GM18907 (cell line): ENCODE results near the gene FIGLA.

Source experiments
- ATAC-seq: cut with Tn5 transposase; IDR thresholded peaks from one replicate; pipeline ENCODE4 v1.9.1; 2021; ENCODE audit warnings: mild to moderate bottlenecking, moderate library complexity; ENCODE audit not compliant: unreplicated experiment

FIGLA gene

GRCh38 chr2:70790136-70790828, at the start of gene FIGLA:
TSS of gene FIGLA (minus strand) at chr2:70790643. CDS start at chr2:70790638, 5 bp downstream.
- no peak for ATAC-seq

GRCh38 chr2:70837980-70838925, 47.8 kb upstream of the FIGLA start:
- no peak for ATAC-seq

DNA sequence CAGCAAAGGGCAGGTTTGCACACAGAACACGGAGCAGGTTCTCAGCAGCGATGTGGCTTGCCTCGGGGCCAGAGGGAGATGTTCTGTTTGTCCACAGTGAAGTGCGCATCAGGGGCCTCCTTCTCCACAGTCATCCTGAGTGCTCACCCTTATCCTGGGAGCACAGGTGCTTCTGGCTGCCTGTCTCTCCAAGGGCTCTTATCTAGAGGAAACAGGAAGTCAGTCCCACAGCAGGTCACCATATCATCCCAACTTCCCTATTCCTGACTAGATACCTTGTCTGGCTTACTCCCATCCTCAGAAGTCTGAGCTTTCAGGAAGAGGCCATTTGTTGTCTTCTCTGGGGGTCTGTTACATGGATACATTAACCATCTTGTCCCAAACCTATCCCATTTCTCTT, 45.2 kb upstream of the FIGLA start, which contains the start of gene CD207:
CD207 (minus strand) TSS at position 174 of the 400 bp plus-strand sequence; CDS start at position 134, 40 bp downstream.
- ATAC-seq: no peak

DNA sequence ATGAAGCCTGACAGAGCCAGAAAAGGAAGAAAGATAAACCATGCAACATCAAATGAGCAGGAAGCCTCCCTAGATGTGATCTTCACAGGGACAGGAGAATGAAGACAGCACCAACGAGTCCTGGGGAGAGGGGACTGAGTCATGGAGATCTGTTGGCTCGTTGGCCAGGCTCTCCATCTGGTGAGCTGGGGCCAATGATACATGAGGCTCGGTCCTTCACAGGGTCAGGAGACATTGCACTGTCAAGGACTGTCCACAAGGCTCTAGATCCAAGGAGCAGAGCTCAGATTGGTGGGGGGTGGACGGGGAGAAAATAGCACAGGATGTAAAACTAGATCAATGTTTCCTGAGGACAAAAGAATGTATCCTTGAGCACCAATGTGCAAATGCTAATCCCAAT, 44.4 kb upstream of the FIGLA start:
- no peak for ATAC-seq

DNA sequence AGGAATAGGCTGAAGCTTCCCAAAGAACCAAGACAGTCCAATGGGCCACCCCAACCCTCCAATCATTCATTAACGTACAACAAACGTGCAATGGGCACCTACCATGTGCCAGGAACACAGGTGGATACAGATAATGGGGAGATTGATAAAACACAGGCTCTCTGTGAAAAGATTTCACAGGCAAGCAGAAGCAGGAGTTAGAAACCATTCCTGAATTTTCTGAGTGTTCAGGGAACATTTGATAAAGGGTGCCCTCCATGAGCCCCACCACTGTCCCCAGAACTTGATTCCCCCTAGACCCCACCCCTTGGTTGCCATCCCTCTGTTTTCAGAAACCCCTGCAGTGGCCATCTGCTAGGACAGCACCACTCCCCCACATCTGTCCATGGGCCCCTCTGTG, 43.7 kb upstream of the FIGLA start:
- ATAC-seq: no peak

DNA sequence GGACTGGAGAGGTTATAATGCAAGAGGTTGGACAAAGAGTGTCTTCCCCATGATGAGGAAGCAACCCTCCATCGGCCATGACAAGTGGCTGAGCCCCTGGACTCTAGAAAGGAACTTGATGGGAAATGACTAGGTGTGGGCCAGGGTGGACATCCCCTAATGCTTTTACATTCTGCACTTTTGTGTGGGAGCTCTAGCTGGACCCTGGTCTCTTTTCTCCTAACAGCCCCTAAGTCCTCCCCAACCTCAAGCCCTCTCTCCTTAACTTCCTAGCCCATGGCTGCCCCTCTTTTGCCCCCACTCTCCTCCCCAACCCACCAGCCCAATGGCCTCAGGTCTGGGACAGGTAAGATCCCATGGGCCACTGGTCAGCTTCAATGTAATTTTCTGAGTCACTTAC, 42.8 kb upstream of the FIGLA start:
- ATAC-seq: no peak

DNA sequence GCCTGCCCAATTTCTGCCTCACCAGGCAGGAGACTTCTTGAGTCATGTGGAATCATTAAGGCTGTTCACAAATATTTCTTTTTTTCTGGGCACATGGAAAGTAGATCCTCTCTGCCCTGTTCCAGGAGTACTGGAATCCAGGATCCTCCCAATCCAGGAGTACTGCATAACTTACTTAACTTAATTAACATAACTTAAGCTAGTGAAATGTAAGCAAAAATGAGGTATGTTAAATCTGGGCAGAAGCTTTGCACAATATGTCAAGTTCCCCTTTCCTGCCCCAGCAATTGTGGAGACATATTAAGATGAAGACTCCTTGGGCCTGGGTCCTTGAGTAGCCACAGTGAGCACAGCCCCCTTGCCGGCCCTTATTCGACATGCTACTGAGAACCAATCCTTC, 41.9 kb upstream of the FIGLA start:
- ATAC-seq: no peak

- ATAC-seq: no peak
These were observed 41.4 kb upstream of the FIGLA start for GRCh38 chr2:70831861-70832260.

DNA sequence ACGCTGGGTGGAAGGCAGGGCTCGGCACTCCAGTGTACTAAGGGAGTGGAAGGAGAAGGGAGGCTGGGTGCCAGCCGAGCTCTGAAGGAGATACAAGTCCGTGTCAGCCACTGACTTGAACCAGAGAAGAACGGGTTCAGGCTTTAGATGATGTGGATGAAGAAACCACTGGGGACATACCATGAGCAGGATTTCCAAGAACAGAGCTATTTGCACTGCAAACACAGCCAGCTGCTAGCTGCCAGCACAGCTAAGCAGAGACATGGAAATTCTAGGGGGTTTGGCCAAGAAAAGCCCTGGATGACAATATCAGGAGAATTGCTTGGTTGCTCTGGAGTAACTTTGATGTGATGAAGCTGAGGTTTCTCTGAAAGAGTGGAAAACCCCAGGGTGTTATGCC, 39.9 kb upstream of the FIGLA start:
- no peak for ATAC-seq

GRCh38 chr2:70829916-70830315, 39.5 kb upstream of the FIGLA start:
- ATAC-seq: no peak

- ATAC-seq: no peak
These were observed 38.7 kb upstream of the FIGLA start for GRCh38 chr2:70828914-70829824.

DNA sequence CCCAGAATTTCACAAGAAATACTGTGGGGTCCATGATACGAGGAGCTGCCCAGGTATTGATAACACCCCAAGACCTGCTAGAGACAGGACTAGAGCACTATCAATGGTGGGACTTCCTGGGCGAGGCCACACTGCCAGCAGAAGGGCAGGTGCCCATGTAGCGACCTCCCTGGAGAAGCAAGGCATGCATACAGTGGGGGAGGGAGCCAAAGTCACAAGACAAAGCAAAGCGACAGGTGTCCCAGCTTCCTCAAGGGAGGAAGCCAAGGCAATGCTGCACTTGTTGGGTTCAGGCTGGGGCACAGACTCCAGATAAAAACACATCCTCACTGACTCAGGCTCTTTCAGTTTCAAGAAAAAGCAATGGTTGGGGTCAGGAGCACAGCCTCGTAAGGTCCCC, 37.7 kb upstream of the FIGLA start:
- ATAC-seq: no peak

- no peak for ATAC-seq
These were observed 36.9 kb upstream of the FIGLA start for GRCh38 chr2:70827388-70827787.

DNA sequence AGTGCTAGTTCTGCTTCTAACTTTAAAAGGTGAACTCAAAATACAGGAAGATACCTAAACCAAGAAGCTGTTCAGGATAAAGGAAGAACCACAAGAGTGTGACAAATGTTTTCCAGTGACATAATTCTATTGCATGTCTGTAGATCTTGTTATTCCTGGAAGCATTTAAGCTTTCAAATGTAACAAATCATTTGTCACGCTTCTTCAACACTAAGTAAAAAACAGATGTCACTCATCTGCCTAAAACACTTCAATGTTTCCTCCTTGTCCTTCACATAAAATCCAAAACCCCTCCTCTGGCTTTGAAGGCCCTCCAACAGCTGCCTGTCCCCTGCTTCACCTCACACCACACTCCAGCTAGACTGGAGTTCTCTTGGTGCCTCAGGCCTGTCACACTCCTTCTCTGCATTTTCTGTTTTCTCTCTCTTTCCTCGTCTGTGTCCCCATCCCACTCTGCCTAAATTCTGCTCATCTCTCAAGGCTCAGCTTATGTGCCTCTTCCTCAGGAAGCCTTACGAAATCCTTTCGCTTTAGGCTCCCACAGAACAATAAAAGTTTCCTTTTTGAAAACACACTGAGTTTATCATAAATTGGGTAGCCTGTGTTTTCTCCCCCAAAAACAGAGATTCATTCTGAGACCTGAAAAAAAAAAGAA, 36.4 kb upstream of the FIGLA start:
- ATAC-seq: no peak

DNA sequence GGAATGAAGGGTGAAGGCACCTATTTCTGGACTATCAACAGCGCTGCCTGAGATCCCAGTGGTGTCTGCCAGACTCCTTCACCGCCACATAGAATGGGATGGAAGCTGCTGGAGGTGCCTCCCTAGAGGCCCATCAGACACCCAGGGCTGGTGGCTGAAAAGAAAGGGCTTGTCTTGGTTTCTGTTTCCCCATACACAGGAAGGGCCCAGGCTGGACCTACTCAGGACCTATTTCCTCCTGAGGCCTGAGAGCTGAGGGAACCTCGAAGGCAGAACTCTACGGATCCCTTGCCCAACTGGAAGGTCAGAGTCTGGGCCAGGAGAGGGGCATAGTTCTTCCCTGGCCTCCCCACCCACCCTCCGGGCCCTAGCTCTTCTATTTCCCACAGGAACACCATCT, 32.8 kb upstream of the FIGLA start:
- no peak for ATAC-seq

DNA sequence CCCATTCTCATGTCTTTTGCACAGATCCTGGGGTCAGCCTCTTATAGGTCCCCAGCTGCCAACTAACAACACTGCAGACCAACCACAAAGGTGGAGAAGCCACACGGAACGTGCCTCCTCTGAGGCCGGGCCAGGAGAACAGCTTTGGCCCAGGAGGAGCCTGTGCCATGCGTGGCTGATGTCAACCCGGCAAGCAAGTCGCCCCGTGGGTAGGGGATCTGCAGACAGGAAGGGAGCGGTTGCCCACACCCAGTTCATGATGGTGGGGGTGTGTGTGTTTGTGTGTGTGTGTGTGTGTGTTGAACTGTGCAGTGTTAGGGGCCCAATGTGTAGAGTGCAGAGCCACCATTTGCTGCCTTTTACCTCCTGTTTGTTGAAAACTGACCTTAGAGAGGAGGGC, 32.4 kb upstream of the FIGLA start:
- no peak for ATAC-seq

- ATAC-seq: no peak
These were observed 30.1 kb upstream of the FIGLA start, which contains the start of gene CLEC4F for GRCh38 chr2:70820499-70820898. TSS of gene CLEC4F (minus strand) at chr2:70820599. CDS start at chr2:70820523, 76 bp downstream.

DNA sequence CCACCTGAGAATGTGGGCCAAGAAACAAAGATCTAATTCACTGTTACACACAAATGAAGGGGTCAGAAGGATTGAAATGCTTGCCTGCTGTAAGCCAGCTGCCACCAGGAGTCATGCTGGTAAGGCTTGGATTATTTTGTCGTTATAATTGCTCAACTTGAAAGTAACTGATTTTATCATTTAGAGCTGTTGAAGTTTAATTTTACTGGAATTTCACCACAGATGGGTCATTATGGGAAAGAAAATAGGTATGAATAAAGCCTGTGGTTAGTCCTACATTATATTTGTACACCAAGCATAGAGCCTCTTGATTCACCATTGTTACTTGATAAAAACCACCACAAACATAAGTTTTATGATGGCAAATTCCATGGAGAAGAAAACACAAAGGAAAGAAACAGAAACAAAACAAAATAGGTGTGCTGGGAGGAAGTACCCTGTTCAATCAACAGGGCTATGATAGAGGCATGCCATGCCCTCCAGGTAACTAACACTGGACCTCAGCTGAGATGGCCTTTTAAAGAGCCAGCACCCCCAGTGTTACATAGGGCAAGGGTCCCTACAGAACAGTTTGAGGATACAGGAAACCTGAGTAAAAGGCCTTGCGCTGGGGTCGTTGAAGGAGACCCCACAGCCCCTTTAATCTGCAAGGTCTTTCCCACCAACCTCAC, 27.0 kb upstream of the FIGLA start:
- no peak for ATAC-seq

DNA sequence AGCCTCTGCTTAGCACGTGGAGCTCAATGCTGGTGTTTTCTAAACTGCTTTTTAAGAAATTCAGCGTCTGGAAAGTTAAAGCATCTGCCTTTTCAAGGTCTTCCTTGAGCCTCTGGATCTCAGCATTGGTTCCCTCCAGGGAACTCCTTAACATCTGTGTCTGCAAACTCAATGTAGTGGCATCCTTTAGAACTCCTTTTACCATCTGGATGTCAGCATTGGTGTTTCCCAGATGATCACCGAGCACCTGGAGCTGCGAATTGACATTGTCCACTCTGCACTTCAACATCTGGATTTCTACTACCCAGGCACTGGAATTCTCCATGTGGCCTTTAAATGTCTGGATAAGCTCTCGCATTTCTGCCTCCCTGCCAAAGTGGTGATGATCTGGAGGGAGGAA, 26.3 kb upstream of the FIGLA start:
- no peak for ATAC-seq
